NT2/D1 (cell line): Measurements from ENCODE around the gene ERN2.

Experiments used
- YY1 ChIP-seq: IDR thresholded peaks from 2 replicates; pipeline ENCODE4 v1.6.1; 2011; ENCODE audit not compliant: insufficient read length, insufficient read depth
- ZNF274 ChIP-seq: IDR thresholded peaks from 2 replicates; pipeline ENCODE4 v1.6.1; 2011; ENCODE audit warnings: mild to moderate bottlenecking, low read depth, low read length

GRCh38 chr16:23755484-23755809 lies 42.4 kb upstream of the ERN2 start:
- TF ChIP-seq ZNF274 (no peak), YY1 (no peak)
